H1 (cell line): ENCODE results near the gene PRKCA. TPM values are rescaled to one million over a fixed set of nuclear protein-coding genes. Genes with fewer than 3 reads are reported as not detected.

Source experiments
- CTCF ChIA-PET: fragments of 300-600 bp; sonication (Branson Sonifier 250); formaldehyde crosslinking; loops from one replicate; lab custom pipeline; 2021; ENCODE audit not compliant: partially characterized antibody; lab: Charles Lee
- POLR2A ChIA-PET: fragments of 300-600 bp; sonication (Branson Sonifier 250); formaldehyde crosslinking; loops from one replicate; lab custom pipeline; 2021; ENCODE audit warnings: inconsistent platforms; ENCODE audit not compliant: partially characterized antibody; lab: Charles Lee
- DNase-seq, 2 experiments: peaks; one replicate each; pipeline versions ENCODE4 v3.0.0 to v3.0.0-alpha.2; 2010 to 2022; ENCODE audit warnings: low spot score in 2 of 2, low read depth in 1 of 2, mixed read lengths in 1 of 2
- FAIRE-seq: peaks from 2 replicates; lab custom pipeline; 2011; peaks lifted over from hg19 to GRCh38; lab: Jason Lieb, UNC
- H2AFZ ChIP-seq: 2 replicates; pipeline ENCODE4 v1.8.1; 2012; ENCODE audit warnings: low read length, inconsistent platforms
- H2AK5ac ChIP-seq: 2 replicates; pipeline ENCODE4 v1.6.1; 2013; ENCODE audit warnings: low read depth, low read length
- H2BK120ac ChIP-seq: replicated peaks from 2 replicates; pipeline ENCODE3; 2013; ENCODE audit warnings: low read depth, low read length, inconsistent platforms
- H2BK12ac ChIP-seq: 2 replicates; pipeline ENCODE4 v1.6.1; 2013; ENCODE audit warnings: low read depth, low read length
- H2BK15ac ChIP-seq: 2 replicates; pipeline ENCODE4 v1.6.1; 2013; ENCODE audit warnings: low read length
- H2BK20ac ChIP-seq: 2 replicates; pipeline ENCODE4 v1.6.1; 2013; ENCODE audit warnings: low read length
- H2BK5ac ChIP-seq: 2 replicates; pipeline ENCODE4 v1.6.1; 2013; ENCODE audit warnings: low read depth, low read length
- H3K14ac ChIP-seq: 2 replicates; pipeline ENCODE4 v1.6.1; 2013; ENCODE audit warnings: inconsistent platforms; ENCODE audit not compliant: insufficient read length
- H3K18ac ChIP-seq: 2 replicates; pipeline ENCODE4 v1.6.1; 2013; ENCODE audit warnings: low read length; ENCODE audit errors: extremely low read depth
- H3K23ac ChIP-seq: 2 replicates; pipeline ENCODE4 v1.6.1; 2013; ENCODE audit warnings: inconsistent platforms; ENCODE audit not compliant: insufficient read length
- H3K23me2 ChIP-seq: 2 replicates; pipeline ENCODE4 v1.6.1; 2013; ENCODE audit warnings: low read depth, low read length
- H3K27ac ChIP-seq: 2 replicates; pipeline ENCODE4 v1.6.1; 2011; ENCODE audit warnings: low read depth, low read length, inconsistent platforms
- H3K27me3 ChIP-seq, 4 experiments: replicated peaks in 1 of 4; 1 replicate in 1 of 4; 2 replicates in 3 of 4; pipeline versions ENCODE4 v1.6.1 to v1.8.1; 2011 to 2013; ENCODE audit warnings: low read length in 3 of 4, mild to moderate bottlenecking in 3 of 4, inconsistent platforms in 2 of 4, mixed read lengths in 2 of 4, moderate library complexity in 1 of 4; ENCODE audit not compliant: control insufficient read depth in 3 of 4, insufficient read depth in 3 of 4; ENCODE audit errors: extremely low read depth in 1 of 4
- H3K36me3 ChIP-seq, 4 experiments: 2 replicates each; pipeline versions ENCODE4 v1.6.1 to v1.8.1; 2011 to 2013; ENCODE audit warnings: mild to moderate bottlenecking in 4 of 4, low read length in 3 of 4, moderate library complexity in 2 of 4, control low read depth in 1 of 4, inconsistent platforms in 1 of 4; ENCODE audit not compliant: insufficient read depth in 4 of 4, control insufficient read depth in 2 of 4
- H3K4ac ChIP-seq: replicated peaks from 2 replicates; pipeline ENCODE3; 2013; ENCODE audit warnings: low read length, low read depth, mixed read lengths, inconsistent platforms; ENCODE audit not compliant: insufficient read length
- H3K4me1 ChIP-seq, 4 experiments: replicated peaks in 1 of 4; 1 replicate in 1 of 4; 2 replicates in 3 of 4; pipeline versions ENCODE4 v1.6.1 to v1.8.1; 2011 to 2013; ENCODE audit warnings: low read length in 3 of 4, inconsistent platforms in 2 of 4, mixed read lengths in 1 of 4; ENCODE audit not compliant: insufficient read depth in 4 of 4, control insufficient read depth in 3 of 4
- H3K4me2 ChIP-seq, 2 experiments: 2 replicates each; pipeline versions ENCODE4 v1.6.1 to v1.8.1; 2011 to 2013; ENCODE audit warnings: low read depth in 2 of 2, low read length in 2 of 2, control low read depth in 1 of 2, inconsistent platforms in 1 of 2, mild to moderate bottlenecking in 1 of 2; ENCODE audit not compliant: insufficient read depth in 1 of 2
- H3K4me3 ChIP-seq, 4 experiments: fragments of 200-600, 300-600 bp in 1 of 4; sonication (generic), shearing (Covaris generic), sonication (Bioruptor Twin) in 1 of 4; 2 replicates each; pipeline versions ENCODE4 v1.5.1 to v1.8.1; 2011 to 2016; ENCODE audit warnings: low read length in 4 of 4, low read depth in 3 of 4, control low read depth in 2 of 4, inconsistent platforms in 2 of 4, mild to moderate bottlenecking in 2 of 4, mixed read lengths in 1 of 4, moderate library complexity in 1 of 4; ENCODE audit not compliant: insufficient read depth in 2 of 4; ENCODE audit errors: extremely low read depth in 1 of 4
- H3K56ac ChIP-seq: replicated peaks from 2 replicates; pipeline ENCODE3; 2013; ENCODE audit warnings: low read depth, mild to moderate bottlenecking, mixed read lengths, low read length, inconsistent platforms; ENCODE audit not compliant: insufficient read length
- H3K79me1 ChIP-seq: 2 replicates; pipeline ENCODE4 v1.6.1; 2013; ENCODE audit warnings: low read depth, low read length, control low read depth
- H3K79me2 ChIP-seq, 2 experiments: 2 replicates each; pipeline versions ENCODE4 v1.6.1 to v1.8.1; 2012 to 2013; ENCODE audit warnings: low read length in 2 of 2, mild to moderate bottlenecking in 2 of 2, inconsistent platforms in 1 of 2; ENCODE audit not compliant: insufficient read depth in 2 of 2, control insufficient read depth in 1 of 2
- H3K9ac ChIP-seq, 4 experiments: replicated peaks in 1 of 4; 1 replicate in 1 of 4; 2 replicates in 3 of 4; pipeline versions ENCODE4 v1.6.1 to v1.8.1; 2011 to 2013; ENCODE audit warnings: low read depth in 3 of 4, low read length in 3 of 4, control low read depth in 2 of 4, mild to moderate bottlenecking in 2 of 4, moderate library complexity in 2 of 4, inconsistent platforms in 1 of 4; ENCODE audit errors: extremely low read depth in 1 of 4
- H3K9me3 ChIP-seq, 2 experiments: 2 replicates each; pipeline versions ENCODE4 v1.6.1 to v1.8.1; 2012 to 2013; ENCODE audit warnings: mild to moderate bottlenecking in 2 of 2, moderate library complexity in 2 of 2, control low read depth in 1 of 2, inconsistent platforms in 1 of 2, low read depth in 1 of 2, low read length in 1 of 2, mixed read lengths in 1 of 2; ENCODE audit not compliant: insufficient read depth in 2 of 2
- H4K20me1 ChIP-seq, 2 experiments: replicated peaks in 1 of 2; 2 replicates each; pipeline versions ENCODE3 to v1.8.1; 2011 to 2013; ENCODE audit warnings: inconsistent platforms in 2 of 2, low read length in 2 of 2, mild to moderate bottlenecking in 1 of 2; ENCODE audit not compliant: insufficient read depth in 2 of 2, control insufficient read depth in 1 of 2
- H4K5ac ChIP-seq: 2 replicates; pipeline ENCODE4 v1.6.1; 2013; ENCODE audit warnings: low read length, low read depth, mixed read lengths, inconsistent platforms; ENCODE audit not compliant: insufficient read length
- H4K8ac ChIP-seq: 2 replicates; pipeline ENCODE4 v1.8.0; 2013; ENCODE audit warnings: mild to moderate bottlenecking, moderate library complexity, low read length, inconsistent platforms; ENCODE audit not compliant: insufficient read depth; ENCODE audit errors: extremely low read depth
- H4K91ac ChIP-seq: replicated peaks from 2 replicates; pipeline ENCODE3; 2013; ENCODE audit warnings: low read length, mixed read lengths, inconsistent platforms; ENCODE audit not compliant: insufficient read length
- KDM5A ChIP-seq: fragments of 200-600 bp; IDR thresholded peaks from 2 replicates; pipeline ENCODE4 v1.7.1; 2012; ENCODE audit warnings: mild to moderate bottlenecking, low read length, inconsistent platforms, mixed read lengths
- WGBS, 2 experiments: shearing (Covaris generic) in 1 of 2; methylation state at CpG; one replicate each; pipeline versions ENCODE4 v1.1.6 to v1.1.7; 2013 to 2015; ENCODE audit warnings: low lambda C conversion rate in 2 of 2, mixed read lengths in 2 of 2, inconsistent platforms in 1 of 2, low coverage in 1 of 2, missing lambda C conversion rate in 1 of 2; ENCODE audit not compliant: insufficient replicate concordance in 2 of 2, insufficient coverage in 1 of 2, insufficient read length in 1 of 2; ENCODE audit errors: extremely low coverage in 1 of 2, missing lambda C conversion rate in 1 of 2; 5-methylcytosine and 5-hydroxymethylcytosine counted together
- polyA plus RNA-seq, 7 experiments: library from polyadenylated mRNA; depleted of rRNA in 3 of 7; stranded (reverse) in 5 of 7; unstranded in 2 of 7; fragments of >200 nt in 5 of 7; fragments of 200-250 nt in 2 of 7; gene quantifications; 1 replicate in 5 of 7; 2 replicates in 1 of 7; 4 replicates in 1 of 7; pipeline versions ENCODE4 v1.2.1 to v1.2.3, GENCODE V29; 2011 to 2013; ENCODE audit warnings: missing spikeins in 2 of 7, mixed read lengths in 2 of 7
- total RNA-seq: library from RNA; stranded (reverse); fragmentation: NEBNext Ultra II Directional; extraction: Animal tissue kit (Norgen Biotek cat#: 25700); gene quantifications from 2 replicates; pipeline ENCODE4 v1.2.1, GENCODE V29; 2021

PRKCA gene
- total and polyA plus RNA-seq, 2 of the 8 experiments (the other 6 are each of a cell fraction or from before 2014, with no cell fraction given): 5.8 to 17.8 TPM

- Histone ChIP-seq H3K79me1 (no peaks in the 10 kb centered on the region), H2BK12ac (no peak overlapping the region; the same call in 1 of the 2 replicates), H2BK120ac (no peak overlapping the region), H3K4me3 (no peak overlapping the region), H3K4me1 (peaks cover 0 to 14% (median 7%) of the 10 kb centered on the region in 4 experiments; a peak in 5 of 7 replicates), H2BK5ac (peak overlapping the region; percentile 64; the same call in 1 of the 2 replicates), H2AFZ (no peak overlapping the region), H4K91ac (peak overlapping the region; percentile 7), H3K27me3 (no peaks in the 10 kb centered on the region), H3K4me2 (no peak overlapping the region), H2AK5ac (peak overlapping the region; percentile 29), H3K14ac (no peak overlapping the region), H3K9me3 (no peaks in the 10 kb centered on the region), H3K79me2 (no peaks in the 10 kb centered on the region), H4K5ac (peak overlapping the region; percentile 3), H3K36me3 (no peaks in the 10 kb centered on the region), H3K9ac (no peak overlapping the region), H3K23ac (no peak overlapping the region), H3K27ac (no peak overlapping the region), H3K4ac (no peak overlapping the region), H2BK15ac (no peak overlapping the region; the same call in 1 of the 2 replicates), H4K8ac (peak overlapping the region; percentile 64), H3K56ac (no peak overlapping the region), H3K18ac (no peak overlapping the region), H3K23me2 (no peaks in the 10 kb centered on the region), H4K20me1 (no peaks in the 10 kb centered on the region), H2BK20ac (no peak overlapping the region)
- FAIRE-seq (no peak), DNase-seq (no peak)
- ChIA-PET POLR2A (interaction anchor here (1.4 kb wide), 1 partner anchor 275 kb away, joined by 4 read pairs; no protein-coding TSS in a partner anchor), CTCF (interaction anchor here (0.7 to 2.7 kb wide), 10 partner anchors 10 to 378 kb away, joined by 3 to 13 read pairs (median 4); no protein-coding TSS in a partner anchor)
- WGBS, 2 experiments: 89% methylated on average over 22 of the region's 22 CpGs; no CpG with 5 or more reads in 1 of the 2 experiments
- TF ChIP-seq KDM5A: no peak
These were observed 276.5 kb downstream of the PRKCA start for GRCh38 chr17:66578781-66579489.
